Measurements from ENCODE around the gene DDX39A.

The DDX39A gene

GRCh38 chr19:14437578-14438140, 18.5 kb upstream of the DDX39A start:
- DNase-seq = no peak
- Histone ChIP-seq H3K27ac (no peak overlapping the region), H3K36me3 (peaks cover 21% of the 10 kb centered on the region)

GRCh38 chr19:14435320-14436050, 16.3 kb upstream of the DDX39A start:
- H3K9me3 ChIP-seq (ENCODE audit: severe bottlenecking) = no peaks in the 10 kb centered on the region
- peaks cover 7% of the 10 kb centered on the region for H3K36me3 ChIP-seq
- H3K27me3 ChIP-seq (ENCODE audit: insufficient read depth, low read depth, severe bottlenecking) = no peaks in the 10 kb centered on the region
- H3K27ac ChIP-seq = no peak overlapping the region
- no peak overlapping the region for H3K4me3 ChIP-seq (ENCODE audit: low read depth, low read length)
- no peak for DNase-seq
- TF ChIP-seq, protein P1, sequence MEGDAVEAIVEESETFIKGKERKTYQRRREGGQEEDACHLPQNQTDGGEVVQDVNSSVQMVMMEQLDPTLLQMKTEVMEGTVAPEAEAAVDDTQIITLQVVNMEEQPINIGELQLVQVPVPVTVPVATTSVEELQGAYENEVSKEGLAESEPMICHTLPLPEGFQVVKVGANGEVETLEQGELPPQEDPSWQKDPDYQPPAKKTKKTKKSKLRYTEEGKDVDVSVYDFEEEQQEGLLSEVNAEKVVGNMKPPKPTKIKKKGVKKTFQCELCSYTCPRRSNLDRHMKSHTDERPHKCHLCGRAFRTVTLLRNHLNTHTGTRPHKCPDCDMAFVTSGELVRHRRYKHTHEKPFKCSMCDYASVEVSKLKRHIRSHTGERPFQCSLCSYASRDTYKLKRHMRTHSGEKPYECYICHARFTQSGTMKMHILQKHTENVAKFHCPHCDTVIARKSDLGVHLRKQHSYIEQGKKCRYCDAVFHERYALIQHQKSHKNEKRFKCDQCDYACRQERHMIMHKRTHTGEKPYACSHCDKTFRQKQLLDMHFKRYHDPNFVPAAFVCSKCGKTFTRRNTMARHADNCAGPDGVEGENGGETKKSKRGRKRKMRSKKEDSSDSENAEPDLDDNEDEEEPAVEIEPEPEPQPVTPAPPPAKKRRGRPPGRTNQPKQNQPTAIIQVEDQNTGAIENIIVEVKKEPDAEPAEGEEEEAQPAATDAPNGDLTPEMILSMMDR (IDR thresholded peaks at IDR 0.05; ENCODE audit: low read depth, low read length) = no peak

More at GRCh38 chr19:14437578-14438140, 18.5 kb upstream of the DDX39A start:
- no peaks in the 10 kb centered on the region for H3K9me3 ChIP-seq (ENCODE audit: severe bottlenecking)
- TF ChIP-seq, protein P1 (IDR thresholded peaks at IDR 0.05; ENCODE audit: low read depth, low read length) = no peak
- no peaks in the 10 kb centered on the region for H3K27me3 ChIP-seq (ENCODE audit: insufficient read depth, low read depth, severe bottlenecking)
- H3K4me3 ChIP-seq (ENCODE audit: low read depth, low read length) = no peak overlapping the region

- no peak for DNase-seq
- Histone ChIP-seq H3K9me3 (ENCODE audit: severe bottlenecking) (no peaks in the 10 kb centered on the region), H3K27ac (no peak overlapping the region), H3K36me3 (peaks cover 7% of the 10 kb centered on the region), H3K27me3 (ENCODE audit: insufficient read depth, low read depth, severe bottlenecking) (no peaks in the 10 kb centered on the region), H3K4me3 (ENCODE audit: low read depth, low read length) (no peak overlapping the region)
- TF ChIP-seq, protein P1 (IDR thresholded peaks at IDR 0.05; ENCODE audit: low read depth, low read length) = no peak
Observed at GRCh38 chr19:14434543-14435319, 15.6 kb upstream of the DDX39A start.

DNA sequence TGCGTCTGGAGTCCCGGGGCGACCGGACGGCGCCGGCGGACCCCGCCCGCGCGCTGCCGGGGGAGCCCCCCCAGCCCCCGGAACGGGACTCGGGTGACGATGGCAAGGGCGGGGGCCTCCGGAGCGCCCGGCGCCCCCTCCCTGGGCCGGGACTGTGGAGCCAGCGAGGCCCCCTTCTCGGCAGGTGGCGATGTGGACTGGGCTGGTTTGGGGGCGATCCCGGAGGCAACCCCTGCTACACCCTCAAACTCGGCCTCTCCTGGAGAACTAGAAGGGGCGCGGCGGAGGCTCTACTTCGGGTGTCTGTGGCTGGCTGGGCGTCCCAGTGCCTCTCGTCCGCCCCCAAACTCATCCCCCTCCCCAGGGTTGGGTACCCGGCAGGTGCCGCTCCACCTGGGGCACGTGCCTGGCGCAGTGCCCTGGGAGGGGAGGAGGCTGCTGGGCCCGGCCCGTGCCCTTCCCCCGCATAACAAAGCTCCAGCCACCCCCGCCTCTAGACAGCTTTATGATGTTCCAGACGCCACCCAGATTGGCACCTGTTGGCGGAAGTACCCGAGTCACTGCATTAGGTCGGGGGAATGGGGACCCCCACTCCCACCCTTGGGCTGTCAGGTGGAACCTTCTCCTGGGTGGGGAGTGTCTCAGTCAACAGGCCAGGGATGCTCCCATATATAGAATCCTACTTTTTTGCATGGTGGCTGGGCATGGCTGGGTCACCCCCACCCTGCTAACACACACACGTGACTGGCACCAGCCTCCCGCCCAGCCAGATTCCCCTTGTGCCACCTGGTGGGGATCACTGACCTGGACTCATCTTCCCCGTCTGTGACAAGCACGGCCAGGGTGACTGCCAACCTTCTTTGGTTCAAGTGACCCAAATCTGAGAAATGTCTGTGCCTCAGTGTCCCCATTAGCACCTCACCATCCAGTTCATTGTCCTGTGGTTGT, 14.7 kb upstream of the DDX39A start:
- TF ChIP-seq, protein P1 (IDR thresholded peaks at IDR 0.05; ENCODE audit: low read depth, low read length) = no peak
- H3K27me3 ChIP-seq (ENCODE audit: insufficient read depth, low read depth, severe bottlenecking) = no peaks in the 10 kb centered on the region
- H3K36me3 ChIP-seq = peaks cover 7% of the 10 kb centered on the region
- peak overlapping the region; percentile 73 for H3K4me3 ChIP-seq (ENCODE audit: low read depth, low read length)
- peak overlapping the region; percentile 70 for H3K27ac ChIP-seq
- no peak for DNase-seq
- H3K9me3 ChIP-seq (ENCODE audit: severe bottlenecking) = no peaks in the 10 kb centered on the region

- DNase-seq = peak; percentile 70
- H3K27me3 ChIP-seq (ENCODE audit: insufficient read depth, low read depth, severe bottlenecking) = no peaks in the 10 kb centered on the region
- peaks cover 7% of the 10 kb centered on the region for H3K36me3 ChIP-seq
- TF ChIP-seq, protein P1 (IDR thresholded peaks at IDR 0.05; ENCODE audit: low read depth, low read length) = 0 out of 2 replicates have a peak, but pooled peaks have one; percentile 16
- peak within 1 kb of the TSS; percentile 73 for H3K4me3 ChIP-seq (ENCODE audit: low read depth, low read length)
- peak within 1 kb of the TSS; percentile 79 for H3K27ac ChIP-seq
- H3K9me3 ChIP-seq (ENCODE audit: severe bottlenecking) = no peaks in the 10 kb centered on the region
Observed at GRCh38 chr19:14432791-14433553, 13.8 kb upstream of the DDX39A start, which contains the start of gene PKN1. Gene PKN1, plus strand, starts transcription at chr19:14433306. Its CDS starts 216 bp downstream, at chr19:14433522.

Measured in WERI-Rb-1 (cell line).